GM21619 (cell line): ENCODE data around the gene TMCO2.
"Not testable (repeated sequence)": the region's sequence is repeated elsewhere in the genome, so short reads cannot be mapped to it uniquely, and the experiment has no call there.

Experiments
- ATAC-seq: cut with Tn5 transposase; IDR thresholded peaks from one replicate; pipeline ENCODE4 v1.9.1; 2021; ENCODE audit not compliant: unreplicated experiment

Gene TMCO2

DNA sequence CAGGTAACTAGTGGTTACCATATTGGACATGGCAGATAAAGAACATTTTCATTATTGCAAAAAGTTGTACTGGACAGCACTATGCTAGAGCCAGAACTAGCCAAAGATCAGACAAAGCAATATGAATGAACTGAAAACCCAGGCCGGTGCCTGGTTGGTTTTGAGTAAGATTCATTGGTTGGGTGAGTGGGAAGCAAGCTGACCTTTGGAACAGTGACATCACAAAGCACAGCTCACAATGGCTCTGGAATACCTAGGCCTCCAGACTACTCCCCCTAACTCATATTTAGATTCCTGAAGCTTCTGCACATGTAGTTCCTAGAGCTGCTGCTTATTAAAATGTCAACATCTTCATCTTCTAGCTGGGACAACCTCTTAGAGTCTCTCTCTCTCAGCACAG is at the start of gene TMCO2:
TMCO2 (plus strand) TSS at position 283 of the 400 bp plus-strand sequence; CDS start at position 340, 57 bp downstream.
- no peak for ATAC-seq

DNA sequence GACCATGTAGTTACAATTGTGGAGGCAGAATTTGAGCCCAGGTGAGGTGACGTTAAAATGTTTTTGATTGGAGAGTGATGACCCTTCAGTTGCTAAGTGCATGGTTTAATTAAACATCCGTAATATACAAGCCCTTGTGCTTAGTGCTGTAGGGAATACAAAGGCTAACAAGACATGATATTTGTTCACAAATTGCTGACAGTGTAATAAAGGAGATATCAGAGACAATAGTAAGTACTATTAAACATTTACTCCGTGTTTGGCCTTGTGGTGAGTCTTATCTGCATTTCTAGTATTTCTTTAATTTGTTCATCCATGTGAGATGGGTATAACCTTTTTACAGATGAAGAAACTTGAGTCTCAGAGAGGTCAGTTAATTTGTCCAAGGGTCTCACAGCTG is 48.6 kb upstream of the TMCO2 start:
- no peak for ATAC-seq

DNA sequence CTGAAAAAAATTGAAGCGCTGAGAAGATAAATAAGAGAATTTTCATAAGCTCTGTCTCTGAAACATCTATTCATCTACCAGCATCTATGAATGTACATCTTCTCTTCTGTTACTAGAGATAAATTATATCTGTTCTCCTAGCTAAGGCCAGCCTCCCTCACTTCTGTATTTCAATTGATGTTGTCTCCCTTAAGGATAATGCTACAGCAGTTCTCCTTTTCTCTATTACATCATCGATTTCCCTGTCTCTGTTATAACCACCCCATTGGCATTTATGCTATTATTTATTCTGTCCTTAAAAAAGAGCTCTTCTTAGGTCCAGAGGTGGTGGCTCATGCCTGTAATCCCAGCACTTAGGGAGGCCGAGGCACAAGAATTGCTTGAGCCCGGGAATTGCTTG is 42.9 kb upstream of the TMCO2 start:
- ATAC-seq, result no peak

DNA sequence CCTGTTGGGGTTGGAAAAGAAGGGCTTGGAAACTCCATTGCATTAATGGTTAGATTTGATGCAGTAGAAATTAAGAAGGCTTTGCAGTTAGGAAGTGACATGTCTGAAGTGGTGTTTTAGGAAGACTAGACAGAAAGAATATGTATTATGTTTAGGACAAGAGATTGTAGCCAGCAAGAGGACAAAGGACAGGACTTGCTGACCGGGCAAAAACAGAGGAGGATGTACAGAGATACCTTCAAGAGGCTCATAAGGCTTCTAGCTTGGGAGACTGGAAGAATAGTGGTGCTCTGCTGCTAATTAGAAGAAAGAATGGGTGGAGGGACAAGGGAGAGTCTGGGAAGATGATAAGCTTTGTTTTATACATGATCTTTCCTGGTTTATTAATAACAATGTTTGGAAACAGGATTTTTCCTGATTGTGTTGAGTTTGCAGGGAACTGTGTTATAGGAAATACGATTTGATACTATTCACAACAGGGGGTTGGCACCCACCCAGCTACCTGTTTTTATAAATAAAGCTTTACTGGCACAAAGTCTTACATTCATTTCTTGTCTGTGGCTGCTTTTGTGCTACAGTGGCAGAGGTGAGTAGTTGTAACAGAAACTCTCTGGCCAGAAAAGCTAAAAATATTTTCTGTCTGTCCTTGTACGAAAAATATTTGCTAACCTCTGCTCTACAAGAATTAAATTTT is 37.1 kb upstream of the TMCO2 start:
- ATAC-seq, result no peak

DNA sequence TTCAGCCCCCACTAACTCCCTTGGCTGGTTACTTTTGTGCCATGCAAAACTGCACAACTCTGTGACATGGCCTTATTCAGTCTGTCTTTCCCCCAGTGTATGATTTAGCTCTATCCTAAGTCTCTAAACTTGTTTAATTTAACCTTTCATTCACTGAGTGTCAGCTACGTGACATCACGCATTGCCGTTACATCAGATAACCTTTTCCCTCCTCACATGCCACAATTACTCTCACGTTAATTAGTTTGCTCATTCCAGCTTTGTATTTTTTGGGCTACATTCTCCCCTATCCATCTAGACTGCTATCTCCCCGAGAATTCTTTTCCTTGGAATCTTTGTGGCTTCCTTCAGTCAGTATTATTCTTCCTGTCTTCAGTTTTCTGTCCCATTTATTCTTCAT is 29.4 kb upstream of the TMCO2 start:
- no peak for ATAC-seq

DNA sequence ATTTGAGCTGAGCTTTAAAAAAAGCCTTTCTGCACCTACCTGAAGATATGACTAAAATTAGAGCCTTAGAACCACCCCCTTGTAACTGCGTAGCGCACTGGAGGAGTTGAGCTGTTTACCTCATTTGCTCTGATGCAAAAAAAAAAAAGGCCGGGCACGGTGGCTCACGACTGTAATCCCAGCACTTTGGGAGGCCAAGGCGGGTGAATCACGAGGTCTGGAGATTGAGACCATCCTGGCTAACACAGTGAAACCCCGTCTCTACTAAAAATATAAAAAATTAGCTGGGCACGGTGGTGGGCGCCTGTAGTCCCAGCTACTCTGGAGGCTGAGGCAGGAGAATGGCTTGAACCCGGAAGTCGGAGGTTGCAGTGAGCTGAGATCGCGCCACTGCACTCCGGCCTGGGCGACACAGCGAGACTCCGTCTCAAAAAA is 26.2 kb upstream of the TMCO2 start:
- not testable (repeated sequence) for ATAC-seq

DNA sequence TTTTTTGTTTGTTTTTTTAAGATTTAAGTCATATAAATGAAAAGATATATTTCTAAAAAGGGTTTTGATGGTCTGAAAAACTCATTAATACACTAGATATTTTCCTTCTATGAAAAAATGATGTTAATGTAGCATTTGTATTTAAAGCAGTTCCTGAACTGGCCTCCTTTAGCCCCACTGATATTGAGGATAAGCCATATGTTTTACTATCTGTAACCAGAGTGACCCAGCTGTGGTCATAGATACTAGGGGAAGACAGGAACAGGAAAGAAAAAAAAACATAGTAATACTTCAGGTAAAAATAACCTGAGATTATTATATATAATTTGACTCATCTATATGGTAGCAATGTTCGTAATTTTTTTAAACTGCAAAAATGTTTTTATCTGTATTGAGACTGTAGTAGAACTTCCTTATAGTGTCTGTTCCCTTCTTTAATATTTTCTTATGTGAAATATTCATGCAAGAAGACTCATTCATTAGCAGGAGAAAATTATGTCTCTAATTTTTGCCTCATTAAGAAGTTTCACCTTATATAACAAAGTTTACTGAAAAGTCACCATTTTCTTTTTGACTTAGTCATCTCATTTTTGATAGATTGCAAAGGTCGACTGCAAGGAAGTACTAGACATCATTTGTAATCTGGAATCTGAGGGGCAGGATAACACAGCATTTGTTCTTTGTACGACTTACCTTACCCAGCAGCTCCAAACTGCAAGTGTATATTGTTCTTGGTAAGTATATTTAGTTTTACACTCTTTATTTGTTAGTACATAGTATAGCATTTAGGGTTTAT is 25.6 kb upstream of the TMCO2 start:
- ATAC-seq, result no peak

DNA sequence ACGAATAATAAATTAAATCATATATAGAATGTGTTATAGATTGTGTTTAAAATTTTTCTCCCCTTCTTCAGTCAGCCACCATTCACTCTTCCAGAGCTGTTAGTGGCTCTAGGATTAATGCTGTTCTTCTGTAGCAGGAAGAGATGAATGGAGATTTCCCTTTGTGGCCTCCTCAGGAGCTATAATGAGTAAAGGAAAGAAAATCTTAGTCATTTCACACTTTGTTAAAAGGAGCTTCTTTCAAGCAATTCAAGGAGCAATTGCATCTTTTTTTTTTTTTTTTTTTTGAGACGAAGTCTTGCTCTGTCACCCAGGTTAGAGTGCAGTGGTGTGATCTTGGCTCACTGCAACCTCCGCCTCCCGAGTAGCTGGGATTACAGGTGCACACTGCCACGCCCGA is 23.7 kb upstream of the TMCO2 start:
- no peak for ATAC-seq

DNA sequence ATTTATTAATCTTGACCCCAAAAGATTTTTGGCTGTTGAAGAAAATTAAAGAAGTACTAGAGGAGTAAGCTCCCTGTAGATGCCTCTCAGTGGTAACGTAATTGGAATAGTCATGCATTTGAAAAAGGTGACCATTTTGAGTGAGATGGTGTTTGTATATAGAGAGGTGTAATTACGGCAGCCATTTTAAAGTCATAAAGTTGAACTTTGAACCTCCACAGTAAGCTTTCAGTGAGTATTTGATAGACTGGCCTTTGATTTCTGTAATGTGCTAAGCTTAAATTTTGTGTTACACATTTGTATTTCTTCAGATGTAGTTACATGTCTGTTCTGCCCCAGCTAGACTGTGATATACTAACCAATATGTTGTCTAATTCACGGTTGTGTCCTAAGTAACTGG is 21.5 kb upstream of the TMCO2 start:
- ATAC-seq, result no peak

DNA sequence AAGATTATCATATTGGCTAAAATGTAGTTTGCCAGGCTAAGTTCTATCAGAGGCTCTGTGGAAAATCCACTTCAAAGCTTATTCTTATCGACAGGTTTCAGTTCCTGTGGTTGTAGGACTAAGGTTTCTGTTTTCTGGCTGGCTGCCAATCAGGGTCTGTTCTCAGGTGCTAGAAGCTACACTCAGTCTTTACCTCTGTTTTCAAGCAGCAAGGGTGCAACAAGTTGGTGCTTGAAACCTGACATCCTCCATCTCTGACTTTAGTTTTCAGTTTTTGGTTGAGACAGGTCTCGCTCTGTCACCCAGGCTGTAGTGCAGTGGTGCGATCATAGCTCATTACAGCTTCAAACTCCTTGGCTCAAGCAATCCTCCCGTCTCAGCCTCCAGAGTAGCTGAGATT is 15.3 kb upstream of the TMCO2 start:
- ATAC-seq, result peak; percentile 96

DNA sequence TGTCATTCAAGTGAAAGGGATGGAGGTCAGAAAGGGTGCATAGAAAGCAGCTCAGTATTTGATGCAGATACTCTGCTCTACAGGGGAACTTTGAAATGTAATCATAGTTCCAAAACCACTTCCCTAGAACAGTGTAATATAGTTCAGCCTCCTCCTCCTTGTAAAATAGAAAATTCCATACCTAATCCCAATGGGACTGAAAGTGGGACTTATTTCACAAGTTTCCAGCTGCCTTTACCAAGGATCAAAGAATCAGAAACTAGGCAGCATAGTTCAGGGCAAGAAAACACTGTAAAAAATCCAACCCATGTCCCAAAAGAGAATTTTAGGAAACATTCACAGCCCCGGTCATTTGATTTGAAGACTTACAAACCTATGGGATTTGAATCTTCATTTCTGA is 8.1 kb upstream of the TMCO2 start:
- no peak for ATAC-seq

DNA sequence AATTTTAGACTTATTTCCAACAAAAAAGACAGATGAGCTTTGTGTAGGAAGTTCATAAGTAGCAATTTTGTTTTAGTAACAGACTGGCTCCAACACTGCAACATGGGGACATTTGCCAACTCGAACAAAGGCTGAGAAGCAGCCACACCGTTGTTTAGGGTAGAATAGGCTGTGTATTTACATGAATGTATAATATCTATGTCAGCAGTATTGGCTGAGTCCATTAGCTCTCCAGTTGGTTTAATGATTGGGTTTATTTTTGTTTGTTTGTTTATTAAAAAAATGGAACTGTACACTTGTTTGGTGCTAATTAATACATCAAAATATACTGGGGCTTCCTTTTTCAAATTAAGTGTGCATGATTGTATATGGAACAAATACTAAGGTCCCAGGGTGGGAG is 7.3 kb upstream of the TMCO2 start:
- no peak for ATAC-seq

DNA sequence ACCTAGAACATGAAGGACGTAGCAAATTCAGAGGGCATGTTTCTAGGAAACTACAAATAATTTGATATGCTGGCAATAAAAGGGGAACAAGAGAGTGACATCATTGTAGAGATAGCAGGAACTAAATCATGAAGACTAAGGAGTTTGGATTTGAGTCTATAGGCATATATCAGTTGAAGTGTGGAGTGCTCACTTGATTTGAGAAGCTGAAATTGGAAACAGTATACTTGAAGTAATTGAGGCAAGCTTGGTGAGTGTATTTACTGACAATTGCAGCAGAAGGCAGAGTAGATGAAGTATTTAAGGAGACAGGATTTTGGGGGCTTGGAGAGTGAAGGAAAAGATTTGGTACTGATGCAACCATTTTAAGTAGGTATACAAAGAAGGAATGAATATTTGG is 6.4 kb upstream of the TMCO2 start:
- peak; percentile 22 for ATAC-seq

DNA sequence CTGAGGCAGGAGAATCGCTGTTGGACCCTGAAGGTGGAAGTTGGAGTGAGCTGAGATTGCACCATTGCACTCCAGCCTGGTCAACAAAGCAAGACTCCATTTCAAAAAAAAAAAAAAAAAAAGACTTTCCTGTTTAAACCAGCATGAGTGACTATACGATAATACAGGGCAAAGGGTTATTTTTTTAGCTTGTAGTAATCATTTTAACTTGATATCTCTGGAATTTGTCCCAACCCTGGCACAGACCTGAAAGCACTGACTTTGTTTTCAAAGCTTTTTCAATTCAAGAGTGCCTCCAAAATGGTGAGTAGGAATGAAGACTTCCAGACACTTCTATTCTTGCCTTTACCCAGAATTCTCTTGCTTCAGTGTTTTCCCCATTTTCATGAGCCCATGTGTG is 4.4 kb upstream of the TMCO2 start:
- no peak for ATAC-seq

DNA sequence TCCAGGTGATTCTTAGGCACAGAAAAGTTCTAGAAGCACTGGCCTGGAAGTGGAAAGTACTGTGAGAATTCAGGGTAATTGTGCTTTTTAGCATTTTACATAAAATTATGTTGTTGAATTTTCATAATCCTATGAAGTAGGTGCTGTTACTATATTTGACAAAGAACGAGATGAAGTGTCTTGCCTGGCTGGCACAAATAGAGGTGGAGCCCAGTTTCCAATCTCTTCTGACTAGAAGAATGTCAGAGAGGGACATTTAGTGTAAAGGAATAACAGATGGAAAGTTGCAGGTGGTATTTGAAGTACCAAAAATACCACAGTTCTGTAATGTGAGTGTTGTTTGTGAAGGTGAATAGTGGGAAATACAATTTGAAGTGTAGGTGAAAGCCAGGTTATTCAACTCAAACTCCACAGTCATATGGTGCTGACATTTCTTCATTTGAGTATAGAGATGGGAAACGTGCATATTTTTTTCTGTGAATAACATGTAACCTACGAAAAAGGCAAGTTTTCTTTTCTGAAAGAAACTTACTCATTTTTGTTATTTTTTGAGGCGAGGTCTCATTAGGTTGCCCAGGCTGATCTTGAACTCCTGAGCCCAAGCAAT is 3.5 kb upstream of the TMCO2 start:
- ATAC-seq, result no peak

DNA sequence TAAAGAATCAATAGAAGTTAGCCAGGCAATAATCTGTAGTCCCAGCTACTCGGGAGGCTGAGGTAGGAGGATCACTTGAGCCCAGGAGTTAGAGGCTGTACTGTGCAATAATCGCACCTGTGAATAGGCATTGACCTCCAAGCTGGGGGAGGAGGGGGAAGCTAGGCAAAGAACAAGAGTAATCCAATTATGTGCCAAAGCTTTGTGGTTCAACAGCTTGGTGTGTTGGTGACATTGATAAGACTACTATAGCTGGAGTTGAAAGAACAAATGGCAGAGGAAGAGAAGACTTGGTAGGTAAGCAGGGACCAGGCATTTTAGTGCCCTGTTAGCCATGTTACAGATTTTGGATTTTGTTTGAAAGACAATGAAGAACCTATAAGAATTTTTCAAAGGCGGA is 2.1 kb upstream of the TMCO2 start:
- ATAC-seq, result no peak

DNA sequence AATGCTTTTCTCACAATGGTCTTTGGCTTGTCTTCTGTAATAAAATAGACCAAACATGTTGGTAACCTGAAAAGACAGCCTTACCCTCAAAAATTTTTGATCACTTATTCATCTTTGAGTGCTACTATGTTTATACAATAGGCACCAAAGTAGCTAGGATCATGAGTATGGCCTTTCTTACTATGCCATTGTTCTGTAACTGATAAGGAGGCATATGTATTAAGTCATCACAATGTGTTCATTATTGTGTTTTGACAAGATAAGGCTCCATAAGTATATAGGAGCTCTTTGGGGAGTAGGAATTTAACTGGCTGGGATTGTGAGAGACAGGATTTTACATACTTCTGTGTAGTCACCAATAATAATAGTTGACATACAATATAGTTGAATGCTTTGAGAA is 675 bp downstream of the TMCO2 start:
- no peak for ATAC-seq

DNA sequence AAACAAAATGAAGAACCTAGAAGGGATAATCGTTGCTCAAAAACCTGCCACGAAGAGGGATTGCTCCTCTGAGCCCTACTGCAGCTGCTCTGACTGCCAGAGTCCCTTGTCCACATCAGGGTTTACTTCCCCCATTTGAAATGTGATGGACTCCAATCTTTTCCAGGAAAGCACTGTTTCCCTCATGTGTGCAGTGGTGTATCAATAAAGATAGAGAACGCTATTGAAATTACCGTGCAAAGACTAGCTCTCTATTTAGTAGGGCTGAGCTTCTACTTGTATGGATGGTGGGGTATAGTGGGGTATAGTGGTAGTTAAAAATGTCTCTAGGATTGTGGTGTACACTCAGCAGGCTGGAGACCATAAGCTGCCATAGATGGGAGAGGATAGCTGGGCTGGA is 3.7 kb downstream of the TMCO2 start:
- ATAC-seq, result no peak

DNA sequence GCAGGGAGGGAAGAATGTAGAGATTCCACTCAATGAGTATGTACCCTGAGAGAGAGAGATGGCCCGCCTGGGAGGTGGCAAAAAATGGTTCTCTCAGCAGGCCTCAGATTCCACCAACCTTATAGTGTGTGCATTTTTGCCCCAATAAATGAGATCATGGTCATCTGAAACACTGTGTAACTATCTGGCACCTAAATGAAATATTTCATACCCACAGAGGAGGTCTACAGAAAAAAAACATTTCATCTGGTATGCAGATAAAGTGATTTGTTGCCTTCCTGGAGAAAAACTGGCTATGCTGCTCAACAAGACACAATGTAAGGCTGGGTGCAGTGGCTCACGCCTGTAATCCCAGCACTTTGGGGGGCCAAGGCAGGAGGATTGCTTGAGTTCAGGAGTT is 4.9 kb downstream of the TMCO2 start:
- ATAC-seq, result no peak

DNA sequence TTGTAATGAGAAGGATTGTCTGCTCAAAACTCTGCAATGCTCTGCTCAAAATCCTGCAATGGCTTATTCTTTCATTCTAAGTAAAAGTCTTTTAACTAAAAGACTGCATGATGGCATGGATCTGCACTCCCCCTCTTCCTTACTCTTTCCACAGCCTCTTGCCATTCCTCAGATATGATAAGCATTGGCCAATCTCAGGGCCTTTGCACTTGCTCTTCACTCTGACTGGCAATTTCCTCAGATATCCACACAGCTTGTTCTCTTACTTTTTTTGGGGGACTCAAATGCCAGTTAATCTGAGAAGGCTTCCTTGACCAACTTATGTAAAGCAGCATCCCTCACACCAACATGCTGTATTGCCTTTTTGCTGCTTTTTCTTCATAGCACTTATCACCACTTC is 7.5 kb downstream of the TMCO2 start:
- no peak for ATAC-seq

DNA sequence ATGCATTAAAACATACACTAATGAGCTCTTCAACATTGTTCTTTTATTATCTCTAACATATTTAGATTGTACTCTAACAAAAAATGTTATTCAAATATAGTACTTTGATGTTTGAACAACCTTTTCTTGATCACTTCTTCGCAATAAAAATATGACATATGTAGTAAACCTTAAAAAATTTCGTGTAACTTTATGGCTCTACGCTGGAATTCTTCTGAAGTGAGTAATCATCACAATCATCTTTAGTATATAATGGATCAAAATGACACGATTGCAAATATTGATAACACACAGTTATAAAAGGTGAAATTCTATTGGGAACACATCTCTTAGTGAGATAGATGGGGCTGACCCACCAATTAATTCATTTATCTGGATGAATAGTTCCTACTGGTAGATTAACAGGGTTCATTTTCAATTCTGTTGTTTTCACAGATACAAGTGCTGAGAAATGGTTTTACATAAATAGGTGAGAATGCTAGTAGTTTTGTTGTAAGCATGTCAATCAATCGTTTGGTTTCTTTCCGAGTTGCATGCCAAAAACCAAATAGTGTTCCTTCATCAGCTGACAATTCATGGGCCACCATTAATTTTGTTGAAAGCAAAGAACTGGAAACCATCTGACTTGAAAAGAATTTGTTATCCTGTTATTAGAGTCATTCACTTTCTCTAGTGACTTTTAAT is 8.8 kb downstream of the TMCO2 start:
- no peak for ATAC-seq

DNA sequence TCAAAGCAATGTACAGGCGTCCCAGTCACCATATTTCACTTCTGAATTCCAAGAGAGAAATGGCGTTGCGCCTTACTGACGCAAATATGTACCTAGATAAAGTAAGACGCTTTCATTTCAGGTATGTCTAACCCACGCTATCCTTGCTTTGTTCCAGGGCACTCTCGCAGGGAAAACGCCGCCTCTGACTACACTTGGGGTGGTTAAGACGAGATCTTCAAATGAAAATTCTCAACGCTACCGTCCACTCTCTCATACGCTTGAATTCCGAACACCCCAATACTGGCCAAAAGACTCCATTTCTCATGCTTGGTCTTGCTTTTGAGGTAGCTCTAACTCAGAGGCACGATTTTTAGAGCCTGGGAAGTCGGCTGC is 9.6 kb downstream of the TMCO2 start:
- peak; percentile 19 for ATAC-seq
